HFF-Myc (cell line): Measurements from ENCODE around the gene NR2F2.

Experiments used
- DNase-seq: peaks from one replicate; pipeline ENCODE4 v3.0.0-alpha.2; 2011; ENCODE audit warnings: low read depth; ENCODE audit errors: extremely low read depth
- H3K4me3 ChIP-seq: replicated peaks from 2 replicates; pipeline ENCODE4 v1.5.1; 2011; ENCODE audit warnings: low read depth, mild to moderate bottlenecking, control low read depth, low read length
- CTCF ChIP-seq: IDR thresholded peaks from 2 replicates; pipeline ENCODE4 v1.5.1; 2012; ENCODE audit warnings: mild to moderate bottlenecking, low read depth, low read length, control low read depth; ENCODE audit errors: missing control alignments

The NR2F2 gene

DNA sequence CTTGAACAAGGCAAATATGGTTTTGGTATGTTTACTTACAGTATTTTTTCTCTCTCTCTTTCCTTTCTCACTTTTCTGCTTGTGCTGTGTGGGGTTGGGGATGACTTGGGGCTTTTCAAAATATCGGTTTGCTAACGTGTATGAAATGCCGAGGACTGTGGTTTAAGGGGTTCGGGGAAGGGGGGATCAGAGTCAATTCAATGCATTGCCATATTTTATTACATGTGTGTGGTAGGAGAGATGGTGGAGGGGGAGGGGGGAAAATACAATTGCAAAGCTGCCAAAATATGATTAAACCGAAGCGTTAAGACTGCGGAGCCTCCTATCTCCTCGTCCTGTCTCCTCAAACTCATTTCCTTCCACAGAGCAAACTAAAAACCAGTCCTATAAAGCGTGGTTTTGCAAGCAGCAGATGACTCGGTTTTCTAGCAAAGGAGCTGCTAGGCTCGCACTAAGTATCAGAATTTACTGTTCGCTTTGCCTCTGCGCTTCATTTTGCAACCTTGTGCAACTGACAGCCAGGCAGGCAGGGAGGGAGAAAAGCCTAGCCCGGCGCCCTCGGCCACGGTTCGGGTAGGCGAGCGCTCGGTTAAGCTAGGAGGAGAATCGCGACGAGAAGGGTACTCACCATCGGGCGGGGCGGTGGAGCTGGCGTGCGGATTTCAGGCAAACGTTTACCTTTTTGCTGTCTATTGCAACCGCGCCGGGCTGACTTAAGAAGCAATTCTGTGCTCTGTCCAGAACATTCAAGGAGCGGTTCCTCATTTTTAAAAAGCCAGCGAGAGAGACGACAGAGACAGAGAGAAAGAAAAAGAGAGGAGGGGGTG, 4.0 kb upstream of the NR2F2 start:
- DNase-seq = no peak
- peak overlapping the region; percentile 98 for H3K4me3 ChIP-seq
- TF ChIP-seq CTCF = no peak

DNA sequence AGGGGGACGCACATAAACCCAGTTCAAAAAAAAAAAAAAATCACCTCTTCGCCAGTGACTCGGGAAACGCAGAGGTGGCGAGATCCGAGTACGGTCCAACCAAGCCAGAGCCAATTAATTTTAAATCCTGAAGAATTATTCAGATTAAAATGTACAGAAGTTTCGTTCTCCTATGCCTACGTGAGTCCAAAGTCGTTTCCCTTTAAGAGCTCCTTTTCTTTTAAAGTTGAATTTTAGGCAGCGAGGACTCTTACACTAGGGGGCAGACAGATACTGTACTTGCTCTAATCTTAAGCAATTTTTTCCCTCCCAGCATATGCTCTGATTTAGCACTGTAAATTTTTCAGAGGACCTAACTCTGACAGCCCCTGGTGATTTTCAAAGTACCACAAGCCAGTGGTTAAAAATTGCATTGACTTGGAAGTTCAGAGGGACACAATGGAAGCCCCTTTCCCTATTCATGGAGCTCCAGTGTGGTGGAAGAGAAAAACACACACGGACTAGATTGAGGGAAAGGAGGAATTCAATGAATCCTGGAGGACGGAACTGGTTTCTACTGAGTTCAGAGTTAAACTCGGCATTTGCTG, 3.3 kb upstream of the NR2F2 start:
- peak; percentile 86 for DNase-seq
- peak; percentile 61 for TF ChIP-seq CTCF
- peak overlapping the region; percentile 98 for H3K4me3 ChIP-seq

DNA sequence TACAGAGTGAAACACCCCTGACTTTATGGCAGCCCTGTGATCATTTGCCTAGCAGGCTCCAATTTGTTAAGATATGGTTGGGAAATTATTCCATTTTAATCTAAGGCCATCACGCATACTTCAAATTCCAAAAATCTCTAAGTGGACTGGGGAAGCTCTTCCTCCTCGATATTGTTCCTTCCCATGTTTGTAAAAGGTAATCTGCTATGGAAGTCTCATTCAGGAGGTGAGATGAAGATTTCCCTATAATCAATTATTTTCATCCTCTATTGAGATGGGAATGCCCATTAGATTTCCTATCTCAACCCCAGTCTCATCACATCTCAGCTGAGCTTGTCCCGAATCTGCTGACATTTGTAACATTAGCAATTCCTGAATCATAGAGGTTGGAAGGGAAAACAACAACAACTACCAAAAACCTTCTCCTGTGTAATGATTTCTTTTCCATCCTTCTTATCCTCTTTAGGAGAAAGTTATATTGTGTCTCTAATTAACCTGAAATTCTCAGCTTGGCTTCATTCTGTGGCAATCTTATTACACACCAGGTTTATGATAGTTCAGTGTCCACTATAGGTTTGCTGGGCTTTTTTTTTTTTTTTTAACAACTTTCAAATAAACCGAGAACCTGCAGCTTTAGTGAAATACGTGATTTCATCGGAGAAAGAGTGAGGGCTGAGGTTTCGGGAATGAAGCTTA, 2.2 kb upstream of the NR2F2 start:
- no peak for DNase-seq
- H3K4me3 ChIP-seq = peak overlapping the region; percentile 98
- no peak for TF ChIP-seq CTCF

- TF ChIP-seq CTCF = no peak
- H3K4me3 ChIP-seq = peak overlapping the region; percentile 98
- DNase-seq = no peak
Observed at GRCh38 chr15:96328877-96329195, 1.7 kb upstream of the NR2F2 start.

GRCh38 chr15:96329403-96329981, 1.0 kb upstream of the NR2F2 start:
- DNase-seq = no peak
- H3K4me3 ChIP-seq = peak overlapping the region; percentile 98
- TF ChIP-seq CTCF = no peak

DNA sequence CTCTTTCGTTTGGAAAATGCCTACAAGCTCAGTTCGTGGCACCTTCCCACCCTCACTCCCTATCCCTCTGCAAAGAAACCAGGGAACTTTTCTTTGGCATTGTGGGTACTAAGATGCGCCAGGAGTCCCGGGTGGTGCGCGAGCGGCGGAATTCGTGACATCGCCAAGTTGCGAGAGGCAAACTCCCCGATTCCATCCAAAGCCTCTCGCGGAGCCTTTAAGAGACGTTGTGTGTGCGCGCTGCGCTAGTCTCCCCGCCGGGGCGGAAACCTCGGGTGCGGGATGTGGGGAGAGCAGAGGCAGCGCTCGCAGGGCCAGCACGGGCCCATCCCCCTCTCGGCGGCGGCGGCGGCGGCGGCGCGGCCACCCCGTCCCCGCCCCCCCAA, 443 bp upstream of the NR2F2 start:
- H3K4me3 ChIP-seq = peak overlapping the region; percentile 98
- TF ChIP-seq CTCF = no peak
- no peak for DNase-seq
